BLaER1 treated with 17β-estradiol and CSF1 and Interleukin-3, amounts not matched to agents 10 nM and 100 nM (cell line): ENCODE measurements around the gene IL4R.
"Not testable (repeated sequence)": the region's sequence is repeated elsewhere in the genome, so short reads cannot be mapped to it uniquely, and the experiment has no call there.

Experiments used
- H3K27ac ChIP-seq, 11 experiments: shearing (Covaris generic); formaldehyde crosslinking; 2 replicates each; pipeline ENCODE4 v1.8.1; 2022
- H3K27me3 ChIP-seq, 11 experiments: shearing (Covaris generic); formaldehyde crosslinking; 2 replicates each; pipeline ENCODE4 v1.8.1; 2022
- H3K36me3 ChIP-seq, 11 experiments: shearing (Covaris generic); formaldehyde crosslinking; 2 replicates each; pipeline ENCODE4 v1.8.1; 2022
- H3K4me1 ChIP-seq, 10 experiments: shearing (Covaris generic); formaldehyde crosslinking; 2 replicates each; pipeline ENCODE4 v1.8.1; 2022
- H3K4me2 ChIP-seq, 11 experiments: shearing (Covaris generic); formaldehyde crosslinking; 2 replicates each; pipeline ENCODE4 v1.8.1; 2022
- H3K4me3 ChIP-seq, 10 experiments: shearing (Covaris generic); formaldehyde crosslinking; 2 replicates each; pipeline ENCODE4 v1.8.1; 2022
- H3K9ac ChIP-seq, 11 experiments: shearing (Covaris generic); formaldehyde crosslinking; 2 replicates each; pipeline ENCODE4 v1.8.1; 2022
- H3K9me3 ChIP-seq, 11 experiments: shearing (Covaris generic); formaldehyde crosslinking; replicated peaks in 1 of 11; 2 replicates each; pipeline ENCODE4 v1.8.1; 2022
- H4K20me1 ChIP-seq, 11 experiments: shearing (Covaris generic); formaldehyde crosslinking; 2 replicates each; pipeline ENCODE4 v1.8.1; 2022
- Cebpa-rat ChIP-seq, 11 experiments: shearing (Covaris generic); IDR thresholded peaks; 2 replicates each; pipeline ENCODE4 v1.8.1; 2022

Gene IL4R

DNA sequence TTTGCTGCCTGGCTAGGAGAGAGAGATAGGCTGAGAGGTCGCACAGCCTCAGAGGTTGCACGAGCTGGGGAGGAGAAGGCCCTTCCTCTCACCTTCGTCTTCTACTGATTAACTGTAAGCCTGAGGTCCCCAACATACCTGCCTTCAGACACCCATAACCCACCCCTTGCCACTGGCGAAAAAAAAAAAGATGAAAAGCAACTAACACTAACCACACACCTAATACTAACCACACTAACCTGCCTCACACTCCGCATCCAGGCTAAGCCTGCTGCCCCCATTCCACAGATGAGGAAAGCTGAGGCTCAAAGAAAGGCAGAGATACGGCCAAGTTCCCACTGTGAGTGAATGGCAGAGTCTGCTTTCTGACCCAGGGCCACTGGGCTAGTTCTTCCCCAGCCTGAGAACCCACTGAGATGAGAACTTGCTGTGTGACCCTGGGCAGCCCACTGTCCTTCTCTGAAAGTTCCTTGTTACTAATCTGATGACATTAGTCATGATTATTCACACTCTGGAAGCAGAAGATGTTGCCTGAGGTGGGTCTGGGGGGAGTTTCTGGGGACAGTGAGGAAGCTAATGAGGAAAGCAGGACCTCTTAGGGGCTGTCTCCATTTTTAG is 92.8 kb downstream of the IL4R start:
- Histone ChIP-seq H3K4me3 (peak overlapping the region in 2 of 10 experiments; percentile 73 to 75; a peak in 2 of 20 replicates), H3K27ac (no peak overlapping the region), H3K9me3 (peaks cover 0 to 7% (median 0%) of the 10 kb centered on the region in 11 experiments; a peak in 3 of 22 replicates), H3K27me3 (peaks cover 0 to 17% (median 0%) of the 10 kb centered on the region in 11 experiments; a peak in 6 of 22 replicates), H3K9ac (peak overlapping the region in 2 of 11 experiments; percentile 4 to 84; a peak in 5 of 22 replicates), H3K4me2 (peak overlapping the region; percentile 83 to 97 (median 94)), H3K36me3 (peaks cover 0 to 25% (median 0%) of the 10 kb centered on the region in 11 experiments; a peak in 4 of 22 replicates), H3K4me1 (peaks cover 63 to 94% (median 72%) of the 10 kb centered on the region in 10 experiments), H4K20me1 (peaks cover 0 to 52% (median 0%) of the 10 kb centered on the region in 11 experiments; a peak in 6 of 22 replicates)
- TF ChIP-seq Cebpa-rat (IDR thresholded peaks at IDR 0.05): no peak

GRCh38 chr16:27407133-27407532 is 93.4 kb downstream of the IL4R start:
- Histone ChIP-seq H3K4me2 (peak overlapping the region; percentile 47 to 97 (median 94); a peak in 18 of 22 replicates), H3K27ac (peak overlapping the region in 1 of 11 experiments; percentile 31; a peak in 2 of 22 replicates)

DNA sequence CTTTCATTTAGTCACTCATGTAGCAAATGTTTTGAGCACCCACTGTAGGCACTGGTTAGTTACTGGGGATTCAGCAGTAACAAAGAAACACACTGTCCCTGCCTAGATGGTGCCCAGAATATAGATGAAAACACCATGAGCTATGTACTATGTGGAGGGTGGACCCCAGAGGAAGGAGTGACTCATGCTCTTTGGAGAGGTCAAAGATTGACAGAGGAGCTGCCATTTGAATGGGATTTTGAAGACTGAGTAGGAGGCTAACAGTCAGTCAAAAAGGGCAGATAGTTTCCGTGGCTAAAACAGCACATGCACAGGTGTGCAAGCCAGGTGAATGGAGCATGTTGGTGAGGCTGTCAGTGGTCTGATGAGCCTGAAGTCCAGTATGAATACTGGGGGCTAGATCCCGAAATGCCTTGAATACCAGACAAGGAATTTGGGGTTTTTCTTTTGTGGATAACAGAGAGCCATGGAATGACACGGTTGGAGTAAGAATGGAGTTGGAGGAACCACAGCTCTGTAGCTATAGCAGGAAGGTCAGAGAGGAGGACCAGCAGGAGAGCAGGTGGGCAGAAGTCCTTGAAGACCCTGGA is 94.3 kb downstream of the IL4R start:
- Histone ChIP-seq H4K20me1 (peaks cover 0 to 52% (median 0%) of the 10 kb centered on the region in 11 experiments; a peak in 6 of 22 replicates), H3K9ac (no peak overlapping the region), H3K27ac (peak overlapping the region in 2 of 11 experiments; percentile 11 to 31; a peak in 4 of 22 replicates), H3K4me2 (peak overlapping the region; percentile 6 to 97 (median 87); a peak in 19 of 22 replicates), H3K4me3 (peak overlapping the region in 1 of 10 experiments; percentile 11; a peak in 1 of 20 replicates), H3K4me1 (peaks cover 48 to 92% (median 57%) of the 10 kb centered on the region in 10 experiments), H3K36me3 (peaks cover 0 to 32% (median 0%) of the 10 kb centered on the region in 11 experiments; a peak in 4 of 22 replicates), H3K9me3 (peaks cover 0 to 17% (median 8%) of the 10 kb centered on the region in 11 experiments; a peak in 12 of 22 replicates), H3K27me3 (peaks cover 0 to 12% (median 0%) of the 10 kb centered on the region in 11 experiments; a peak in 6 of 22 replicates)
- TF ChIP-seq Cebpa-rat (IDR thresholded peaks at IDR 0.05): no peak

More at GRCh38 chr16:27407133-27407532, 93.4 kb downstream of the IL4R start:
- H3K4me1 ChIP-seq: peaks cover 58 to 94% (median 67%) of the 10 kb centered on the region in 10 experiments
- H4K20me1 ChIP-seq: peaks cover 0 to 52% (median 0%) of the 10 kb centered on the region in 11 experiments; a peak in 6 of 22 replicates
- H3K27me3 ChIP-seq: peaks cover 0 to 17% (median 0%) of the 10 kb centered on the region in 11 experiments; a peak in 6 of 22 replicates
- H3K4me3 ChIP-seq: no peak overlapping the region
- H3K9ac ChIP-seq: no peak overlapping the region
- no peak for TF ChIP-seq Cebpa-rat (IDR thresholded peaks at IDR 0.05)
- peaks cover 0 to 10% (median 0%) of the 10 kb centered on the region in 11 experiments; a peak in 7 of 22 replicates for H3K9me3 ChIP-seq
- H3K36me3 ChIP-seq: peaks cover 0 to 30% (median 0%) of the 10 kb centered on the region in 11 experiments; a peak in 4 of 22 replicates

DNA sequence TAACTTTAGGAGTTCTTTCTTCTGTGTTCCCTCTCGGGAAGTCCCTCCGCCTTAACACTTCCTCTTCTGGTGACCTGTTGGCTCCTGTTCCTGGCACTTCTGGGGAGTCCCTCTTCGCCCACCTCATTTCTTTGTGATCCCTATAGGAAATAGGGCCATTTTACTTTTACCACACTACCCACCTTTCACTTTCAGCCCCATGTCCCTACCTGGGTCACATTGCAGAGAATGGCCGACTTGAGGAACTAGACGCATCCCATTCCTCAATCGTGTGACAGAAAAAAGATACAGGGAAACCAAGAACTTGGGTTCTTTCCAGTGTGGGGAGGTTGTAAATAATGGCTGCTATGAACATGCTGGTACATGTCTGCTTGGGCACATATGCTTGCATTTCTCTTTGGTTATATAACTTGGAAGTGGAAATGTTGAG is 94.8 kb downstream of the IL4R start:
- no peak overlapping the region for H3K9ac ChIP-seq

GRCh38 chr16:27409958-27410357 is 96.2 kb downstream of the IL4R start:
- H3K27ac ChIP-seq, H3K4me3 ChIP-seq, H3K27me3 ChIP-seq, H3K9ac ChIP-seq: not testable (repeated sequence)
- Histone ChIP-seq H3K9me3 (peaks cover 0 to 21% (median 8%) of the 10 kb centered on the region in 11 experiments; a peak in 12 of 22 replicates), H4K20me1 (peaks cover 0 to 41% (median 0%) of the 10 kb centered on the region in 11 experiments; a peak in 6 of 22 replicates), H3K4me2 (peak overlapping the region in 2 of 11 experiments; percentile 20 to 30; a peak in 1 of 22 replicates), H3K4me1 (peaks cover 30 to 81% (median 42%) of the 10 kb centered on the region in 10 experiments), H3K36me3 (peaks cover 0 to 32% (median 0%) of the 10 kb centered on the region in 11 experiments; a peak in 4 of 22 replicates)

More for the DNA sequence above, 94.8 kb downstream of the IL4R start:
- H3K27me3 ChIP-seq: peaks cover 0 to 6% (median 0%) of the 10 kb centered on the region in 11 experiments; a peak in 6 of 22 replicates
- H4K20me1 ChIP-seq: peaks cover 0 to 51% (median 0%) of the 10 kb centered on the region in 11 experiments; a peak in 6 of 22 replicates
- H3K9me3 ChIP-seq: peaks cover 0 to 21% (median 8%) of the 10 kb centered on the region in 11 experiments; a peak in 12 of 22 replicates
- peak overlapping the region in 2 of 11 experiments; percentile 11 to 31; a peak in 2 of 22 replicates for H3K27ac ChIP-seq
- no peak for TF ChIP-seq Cebpa-rat (IDR thresholded peaks at IDR 0.05)
- peaks cover 0 to 32% (median 0%) of the 10 kb centered on the region in 11 experiments; a peak in 4 of 22 replicates for H3K36me3 ChIP-seq
- H3K4me2 ChIP-seq: peak overlapping the region; percentile 6 to 97 (median 87); a peak in 19 of 22 replicates
- H3K4me1 ChIP-seq: peaks cover 43 to 87% (median 52%) of the 10 kb centered on the region in 10 experiments
- peak overlapping the region in 1 of 10 experiments; percentile 11; a peak in 1 of 20 replicates for H3K4me3 ChIP-seq

- H3K9me3 ChIP-seq: peaks cover 0 to 21% (median 8%) of the 10 kb centered on the region in 11 experiments; a peak in 12 of 22 replicates
- peaks cover 0 to 47% (median 0%) of the 10 kb centered on the region in 11 experiments; a peak in 6 of 22 replicates for H4K20me1 ChIP-seq
- H3K27me3 ChIP-seq: no peaks in the 10 kb centered on the region
- no peak overlapping the region for H3K9ac ChIP-seq
- no peak overlapping the region for H3K27ac ChIP-seq
- peak overlapping the region in 2 of 11 experiments; percentile 20 to 30; a peak in 4 of 22 replicates for H3K4me2 ChIP-seq
- no peak for TF ChIP-seq Cebpa-rat (IDR thresholded peaks at IDR 0.05)
- peaks cover 22 to 81% (median 40%) of the 10 kb centered on the region in 10 experiments for H3K4me1 ChIP-seq
- H3K4me3 ChIP-seq: no peak overlapping the region
- peaks cover 0 to 33% (median 0%) of the 10 kb centered on the region in 11 experiments; a peak in 5 of 22 replicates for H3K36me3 ChIP-seq
Measured at GRCh38 chr16:27410761-27411160, 97.0 kb downstream of the IL4R start.

DNA sequence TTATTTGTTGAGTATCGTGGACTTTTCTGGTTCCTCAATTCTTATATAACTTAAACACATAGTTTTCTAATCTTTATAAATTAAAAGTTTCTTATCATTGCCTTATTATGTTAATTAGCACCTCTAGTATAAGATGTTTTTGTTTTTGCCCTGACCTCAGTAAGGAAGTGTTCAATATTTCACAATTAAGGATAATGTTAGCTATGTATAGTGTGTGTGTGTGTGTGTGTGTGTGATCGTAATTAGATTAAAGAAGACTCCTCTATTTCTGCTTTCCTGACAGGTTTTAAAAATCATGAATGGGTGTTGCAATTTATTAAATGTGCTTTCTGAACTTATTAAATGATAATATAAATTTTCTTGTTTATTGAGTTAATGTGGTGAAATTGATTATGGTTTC is 100.2 kb downstream of the IL4R start:
- peaks cover 0 to 55% (median 0%) of the 10 kb centered on the region in 11 experiments; a peak in 7 of 22 replicates for H3K36me3 ChIP-seq
- H3K4me1 ChIP-seq: peaks cover 0 to 52% (median 10%) of the 10 kb centered on the region in 10 experiments; a peak in 13 of 20 replicates
- peaks cover 0 to 23% (median 8%) of the 10 kb centered on the region in 11 experiments; a peak in 12 of 22 replicates for H3K9me3 ChIP-seq
- H3K9ac ChIP-seq: no peak overlapping the region
- no peak overlapping the region for H3K4me3 ChIP-seq
- H3K27me3 ChIP-seq: no peaks in the 10 kb centered on the region
- H3K27ac ChIP-seq: no peak overlapping the region
- no peak for TF ChIP-seq Cebpa-rat (IDR thresholded peaks at IDR 0.05)
- peak overlapping the region in 1 of 11 experiments; percentile 11; a peak in 1 of 22 replicates for H3K4me2 ChIP-seq
- H4K20me1 ChIP-seq: peaks cover 0 to 29% (median 0%) of the 10 kb centered on the region in 11 experiments; a peak in 4 of 22 replicates
